K562 (cell line): ENCODE data around the gene CD46. TPM values are rescaled to one million over a fixed set of nuclear protein-coding genes. Genes with fewer than 3 reads are reported as not detected.

Experiments
- ATAC-seq: fragments of 200-7000 bp; cut with Tn5 transposase; 3 replicates; pipeline ENCODE4 v1.9.1; 2020; ENCODE audit warnings: moderate library complexity
- BruUV-seq: library from RNA; stranded (reverse); fragments of 400-500 nt; replicated peaks from 2 replicates; lab custom pipeline; 2021; lab: Mats Ljungman, UMichigan
- CTCF ChIA-PET: fragments of 300-600 bp; formaldehyde crosslinking; extraction: SDS; loops from one replicate; lab custom pipeline; 2021; ENCODE audit warnings: low intra/inter-chr PET ratio; lab: Yijun Ruan, JAX
- POLR2A ChIA-PET: fragments of 300-600, 350-650 bp; sonication (Branson Sonifier 250); formaldehyde crosslinking; extraction: SDS; loops from one replicate; lab custom pipeline; 2021; ENCODE audit warnings: antibody characterized with exemption, inconsistent platforms; lab: Yijun Ruan, JAX
- DNase-seq, 4 experiments: peaks; one replicate each; pipeline versions ENCODE4 v3.0.0 to v3.0.0-alpha.2; 2011 to 2018; ENCODE audit warnings: low spot score in 3 of 4, mixed read lengths in 3 of 4; ENCODE audit errors: extremely low read depth in 1 of 4
- FAIRE-seq: peaks from 2 replicates; lab custom pipeline; 2011; peaks lifted over from hg19 to GRCh38; lab: Jason Lieb, UNC
- H2AFZ ChIP-seq: 2 replicates; pipeline ENCODE4 v1.6.0; 2011; ENCODE audit warnings: low read depth, low read length, control low read depth, inconsistent platforms
- H3K27ac ChIP-seq: fragments of 200-600 bp; 3 replicates; pipeline ENCODE4 v1.8.0; 2011; ENCODE audit warnings: low read depth, mild to moderate bottlenecking, control low read depth, inconsistent platforms, low read length, moderate library complexity, mixed read lengths; ENCODE audit errors: extremely low read depth
- H3K27me3 ChIP-seq, 2 experiments: fragments of 300-600 bp in 1 of 2; 2 replicates in 1 of 2; 3 replicates in 1 of 2; pipeline versions ENCODE4 v1.6.0 to v1.8.0; 2011; ENCODE audit warnings: inconsistent platforms in 2 of 2, low read length in 2 of 2, mild to moderate bottlenecking in 1 of 2, mixed read lengths in 1 of 2, moderate library complexity in 1 of 2; ENCODE audit not compliant: control insufficient read depth in 2 of 2, insufficient read depth in 2 of 2
- H3K36me3 ChIP-seq: fragments of 300-600 bp; 3 replicates; pipeline ENCODE4 v1.8.0; 2011; ENCODE audit warnings: mild to moderate bottlenecking, low read length, inconsistent platforms; ENCODE audit not compliant: control insufficient read depth, insufficient read depth
- H3K4me1 ChIP-seq, 2 experiments: fragments of 200-600 bp in 1 of 2; replicated peaks in 1 of 2; 2 replicates in 1 of 2; 3 replicates in 1 of 2; pipeline versions ENCODE4 v1.5.1 to v1.8.0; 2011; ENCODE audit warnings: inconsistent platforms in 2 of 2, low read length in 2 of 2, mild to moderate bottlenecking in 1 of 2, mixed read lengths in 1 of 2, moderate library complexity in 1 of 2; ENCODE audit not compliant: control insufficient read depth in 2 of 2, insufficient read depth in 2 of 2
- H3K4me2 ChIP-seq: 2 replicates; pipeline ENCODE4 v1.6.1; 2011; ENCODE audit warnings: low read length, control low read depth, inconsistent platforms, mixed read lengths; ENCODE audit not compliant: insufficient read depth
- H3K4me3 ChIP-seq: fragments of 200-600 bp; sonication (generic), shearing (Covaris generic); 2 replicates; pipeline ENCODE4 v1.5.1; 2016; ENCODE audit warnings: control low read depth, inconsistent platforms
- H3K79me2 ChIP-seq: fragments of 200-600 bp; 3 replicates; pipeline ENCODE4 v1.8.0; 2011; ENCODE audit warnings: low read length, inconsistent platforms; ENCODE audit not compliant: control insufficient read depth, insufficient read depth
- H3K9ac ChIP-seq, 2 experiments: 2 replicates each; pipeline versions ENCODE4 v1.6.0 to v1.6.1; 2011; ENCODE audit warnings: low read depth in 2 of 2, low read length in 2 of 2, control low read depth in 1 of 2, inconsistent platforms in 1 of 2, mild to moderate bottlenecking in 1 of 2, mixed read lengths in 1 of 2; ENCODE audit not compliant: insufficient read depth in 1 of 2
- H3K9me1 ChIP-seq: one replicate; pipeline ENCODE4 v1.6.0; 2011; ENCODE audit warnings: inconsistent platforms, mild to moderate bottlenecking, low read length, moderate library complexity; ENCODE audit not compliant: control insufficient read depth, insufficient read depth
- H3K9me3 ChIP-seq: replicated peaks from 2 replicates; pipeline ENCODE4 v1.5.1; 2011; ENCODE audit warnings: low read depth, low read length, inconsistent platforms; ENCODE audit not compliant: control insufficient read depth, insufficient read depth
- H4K20me1 ChIP-seq: replicated peaks from 2 replicates; pipeline ENCODE4 v1.6.1; 2011; ENCODE audit warnings: low read length, inconsistent platforms, mixed read lengths; ENCODE audit not compliant: control insufficient read depth, insufficient read depth
- DIDO1 ChIP-seq: fragments of 450-650 bp; IDR thresholded peaks from 2 replicates; pipeline ENCODE4 v1.6.1; 2016; ENCODE audit warnings: low read depth, missing biosample characterization, missing genetic modification characterization
- KDM1A ChIP-seq, 2 experiments: fragments of 450-650 bp; IDR thresholded peaks; 2 replicates each; pipeline ENCODE4 v1.6.1; 2016; ENCODE audit warnings: mild to moderate bottlenecking in 2 of 2
- MCM3 ChIP-seq: fragments of 450-650 bp; IDR thresholded peaks from 2 replicates; pipeline ENCODE4 v1.6.1; 2016
- RNF2 ChIP-seq: sonication (generic); IDR thresholded peaks from 2 replicates; pipeline ENCODE4 v1.6.1; 2016
- ZBTB1 ChIP-seq: sonication (generic); formaldehyde crosslinking; IDR thresholded peaks from 2 replicates; pipeline ENCODE4 v1.8.1; 2023; ENCODE audit warnings: missing genetic modification reagents, low read depth, mild to moderate bottlenecking, borderline replicate concordance
- WGBS: fragments of 100-300 bp; shearing (Covaris generic); methylation state at CpG from one replicate; pipeline ENCODE4 v1.1.6; 2016; ENCODE audit warnings: low coverage, mixed read lengths; ENCODE audit not compliant: insufficient coverage; ENCODE audit errors: missing lambda C conversion rate; 5-methylcytosine and 5-hydroxymethylcytosine counted together
- in situ Hi-C: fragments of 300-500 bp; cut with MboI; formaldehyde crosslinking; loops from 4 replicates; pipeline ENCODE4 v1.15.0; 2018; ENCODE audit warnings: inconsistent platforms, mixed read lengths
- intact Hi-C: fragments of 100-400 bp; cut with micrococcal nuclease; formaldehyde crosslinking; loops from 2 replicates; pipeline ENCODE4 v1.14.2; 2022
- polyA plus RNA-seq, 8 experiments: library from polyadenylated mRNA; depleted of rRNA in 4 of 8; stranded (reverse) in 5 of 8; unstranded in 3 of 8; fragments of >200 nt; fragmentation: Nextera tagmentation in 2 of 8; fragmentation: Illumina TruSeq in 1 of 8; extraction: Ambion mirVana in 2 of 8; extraction: Trizol in 1 of 8; gene quantifications; 2 replicates each; pipeline versions ENCODE4 v1.2.1 to v1.2.3, GENCODE V29; 2011 to 2014; ENCODE audit warnings: inconsistent platforms in 1 of 8, missing spikeins in 1 of 8
- total RNA-seq, 7 experiments: library from RNA; depleted of rRNA in 6 of 7; stranded (reverse); fragments of >200 nt in 6 of 7; fragmentation: Illumina TruSeq in 2 of 7; extraction: Trizol in 2 of 7; gene quantifications; 2 replicates each; pipeline versions ENCODE4 v1.2.1 to v1.2.3, GENCODE V29; 2011 to 2021; ENCODE audit warnings: low replicate concordance in 1 of 7
- TF ChIP-seq, protein P1 (sequence below): fragments of 250-450 bp; sonication (Bioruptor Pico); IDR thresholded peaks from 2 replicates; pipeline ENCODE4 v1.8.0; 2021; ENCODE audit warnings: borderline replicate concordance, mild to moderate bottlenecking, moderate library complexity; ENCODE audit not compliant: poor library complexity, severe bottlenecking
- TF ChIP-seq, protein P2 (sequence below): sonication (generic); formaldehyde crosslinking; IDR thresholded peaks from 2 replicates; pipeline ENCODE4 v1.8.0; 2022; ENCODE audit warnings: missing genetic modification reagents, mild to moderate bottlenecking, borderline replicate concordance
- TF ChIP-seq, protein P3 (sequence below), 2 experiments: fragments of 450-650 bp; conservative IDR thresholded peaks; 2 replicates each; pipeline ENCODE4 v1.6.1; 2017; ENCODE audit warnings: mild to moderate bottlenecking in 2 of 2, moderate library complexity in 2 of 2
- TF ChIP-seq, protein P4 (sequence below): sonication (generic); formaldehyde crosslinking; IDR thresholded peaks from 2 replicates; pipeline ENCODE4 v1.8.1; 2023; ENCODE audit warnings: mild to moderate bottlenecking, missing genetic modification reagents, moderate library complexity
- TF ChIP-seq, protein P5 (sequence below): fragments of 250-450 bp; sonication (Bioruptor Pico); IDR thresholded peaks from 2 replicates; pipeline ENCODE4 v1.8.0; 2022; ENCODE audit warnings: inconsistent platforms
- TF ChIP-seq, protein P6 (sequence below): fragments of 200-800 bp; sonication (Bioruptor generic); IDR thresholded peaks from 2 replicates; pipeline ENCODE4 v1.6.1; 2017; ENCODE audit warnings: missing genetic modification characterization, missing compliant biosample characterization

The CD46 gene
- total and polyA plus RNA-seq, 9 of the 15 experiments (the other 6 are each of a cell fraction or from before 2014, with no cell fraction given) = 87.9 to 374 (median 156) TPM

DNA sequence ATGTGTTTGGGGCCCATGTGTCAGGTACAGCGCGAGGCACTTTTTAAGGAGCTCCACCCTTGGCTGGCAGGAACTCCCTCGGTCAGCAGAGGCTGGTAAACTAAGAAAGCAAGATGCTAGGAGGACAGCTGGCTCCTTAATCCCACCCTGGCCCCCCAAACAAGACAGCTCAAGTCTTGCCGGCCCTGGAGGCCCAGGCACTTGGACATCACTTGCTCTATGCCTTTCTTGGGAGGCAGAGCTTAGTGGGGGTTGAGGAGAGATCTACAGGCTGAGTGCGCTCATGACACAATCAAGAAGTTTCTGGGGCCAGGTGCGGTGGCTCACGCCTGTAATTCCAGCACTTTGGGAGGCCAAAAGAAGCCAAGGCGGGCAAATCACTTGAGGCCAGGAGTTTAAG is 80.9 kb downstream of the CD46 start:
- no peak overlapping the region for H3K4me3 ChIP-seq

More for the DNA sequence above, 80.9 kb downstream of the CD46 start:
- Histone ChIP-seq H3K4me2 (no peak overlapping the region), H3K4me1 (peaks cover 21 to 48% of the 10 kb centered on the region in 2 experiments), H3K9me1 (no peaks in the 10 kb centered on the region), H3K36me3 (no peaks in the 10 kb centered on the region), H4K20me1 (no peaks in the 10 kb centered on the region), H2AFZ (no peak overlapping the region), H3K9ac (no peak overlapping the region), H3K27me3 (no peaks in the 10 kb centered on the region), H3K79me2 (no peaks in the 10 kb centered on the region), H3K27ac (no peak overlapping the region), H3K9me3 (no peaks in the 10 kb centered on the region)
- FAIRE-seq (no peak), DNase-seq (no peak), ATAC-seq (no peak)
- 96% methylated on average over 8 of the region's 8 CpGs for WGBS
- no TSS peak for BruUV-seq
- in situ Hi-C loops (no loop called here), intact Hi-C loops (no loop called here)
- CTCF ChIA-PET = no interaction called here
- TF ChIP-seq, protein P1, sequence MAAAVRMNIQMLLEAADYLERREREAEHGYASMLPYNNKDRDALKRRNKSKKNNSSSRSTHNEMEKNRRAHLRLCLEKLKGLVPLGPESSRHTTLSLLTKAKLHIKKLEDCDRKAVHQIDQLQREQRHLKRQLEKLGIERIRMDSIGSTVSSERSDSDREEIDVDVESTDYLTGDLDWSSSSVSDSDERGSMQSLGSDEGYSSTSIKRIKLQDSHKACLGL (CRISPR knock-in tag) = no peak
- TF ChIP-seq KDM1A (IDR thresholded peaks at IDR 0.05) (no peak), MCM3 (no peak), RNF2 (no peak), DIDO1 (tag) (no peak), ZBTB1 (CRISPR knock-in tag) (no peak)
- TF ChIP-seq, protein P2, sequence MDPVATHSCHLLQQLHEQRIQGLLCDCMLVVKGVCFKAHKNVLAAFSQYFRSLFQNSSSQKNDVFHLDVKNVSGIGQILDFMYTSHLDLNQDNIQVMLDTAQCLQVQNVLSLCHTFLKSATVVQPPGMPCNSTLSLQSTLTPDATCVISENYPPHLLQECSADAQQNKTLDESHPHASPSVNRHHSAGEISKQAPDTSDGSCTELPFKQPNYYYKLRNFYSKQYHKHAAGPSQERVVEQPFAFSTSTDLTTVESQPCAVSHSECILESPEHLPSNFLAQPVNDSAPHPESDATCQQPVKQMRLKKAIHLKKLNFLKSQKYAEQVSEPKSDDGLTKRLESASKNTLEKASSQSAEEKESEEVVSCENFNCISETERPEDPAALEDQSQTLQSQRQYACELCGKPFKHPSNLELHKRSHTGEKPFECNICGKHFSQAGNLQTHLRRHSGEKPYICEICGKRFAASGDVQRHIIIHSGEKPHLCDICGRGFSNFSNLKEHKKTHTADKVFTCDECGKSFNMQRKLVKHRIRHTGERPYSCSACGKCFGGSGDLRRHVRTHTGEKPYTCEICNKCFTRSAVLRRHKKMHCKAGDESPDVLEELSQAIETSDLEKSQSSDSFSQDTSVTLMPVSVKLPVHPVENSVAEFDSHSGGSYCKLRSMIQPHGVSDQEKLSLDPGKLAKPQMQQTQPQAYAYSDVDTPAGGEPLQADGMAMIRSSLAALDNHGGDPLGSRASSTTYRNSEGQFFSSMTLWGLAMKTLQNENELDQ (CRISPR knock-in tag) = no peak
- TF ChIP-seq, protein P3, sequence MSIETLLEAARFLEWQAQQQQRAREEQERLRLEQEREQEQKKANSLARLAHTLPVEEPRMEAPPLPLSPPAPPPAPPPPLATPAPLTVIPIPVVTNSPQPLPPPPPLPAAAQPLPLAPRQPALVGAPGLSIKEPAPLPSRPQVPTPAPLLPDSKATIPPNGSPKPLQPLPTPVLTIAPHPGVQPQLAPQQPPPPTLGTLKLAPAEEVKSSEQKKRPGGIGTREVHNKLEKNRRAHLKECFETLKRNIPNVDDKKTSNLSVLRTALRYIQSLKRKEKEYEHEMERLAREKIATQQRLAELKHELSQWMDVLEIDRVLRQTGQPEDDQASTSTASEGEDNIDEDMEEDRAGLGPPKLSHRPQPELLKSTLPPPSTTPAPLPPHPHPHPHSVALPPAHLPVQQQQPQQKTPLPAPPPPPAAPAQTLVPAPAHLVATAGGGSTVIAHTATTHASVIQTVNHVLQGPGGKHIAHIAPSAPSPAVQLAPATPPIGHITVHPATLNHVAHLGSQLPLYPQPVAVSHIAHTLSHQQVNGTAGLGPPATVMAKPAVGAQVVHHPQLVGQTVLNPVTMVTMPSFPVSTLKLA (conservative IDR thresholded peaks at IDR 0.05) = no peak
- TF ChIP-seq, protein P4, sequence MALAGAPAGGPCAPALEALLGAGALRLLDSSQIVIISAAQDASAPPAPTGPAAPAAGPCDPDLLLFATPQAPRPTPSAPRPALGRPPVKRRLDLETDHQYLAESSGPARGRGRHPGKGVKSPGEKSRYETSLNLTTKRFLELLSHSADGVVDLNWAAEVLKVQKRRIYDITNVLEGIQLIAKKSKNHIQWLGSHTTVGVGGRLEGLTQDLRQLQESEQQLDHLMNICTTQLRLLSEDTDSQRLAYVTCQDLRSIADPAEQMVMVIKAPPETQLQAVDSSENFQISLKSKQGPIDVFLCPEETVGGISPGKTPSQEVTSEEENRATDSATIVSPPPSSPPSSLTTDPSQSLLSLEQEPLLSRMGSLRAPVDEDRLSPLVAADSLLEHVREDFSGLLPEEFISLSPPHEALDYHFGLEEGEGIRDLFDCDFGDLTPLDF = no peak
- TF ChIP-seq, protein P5, sequence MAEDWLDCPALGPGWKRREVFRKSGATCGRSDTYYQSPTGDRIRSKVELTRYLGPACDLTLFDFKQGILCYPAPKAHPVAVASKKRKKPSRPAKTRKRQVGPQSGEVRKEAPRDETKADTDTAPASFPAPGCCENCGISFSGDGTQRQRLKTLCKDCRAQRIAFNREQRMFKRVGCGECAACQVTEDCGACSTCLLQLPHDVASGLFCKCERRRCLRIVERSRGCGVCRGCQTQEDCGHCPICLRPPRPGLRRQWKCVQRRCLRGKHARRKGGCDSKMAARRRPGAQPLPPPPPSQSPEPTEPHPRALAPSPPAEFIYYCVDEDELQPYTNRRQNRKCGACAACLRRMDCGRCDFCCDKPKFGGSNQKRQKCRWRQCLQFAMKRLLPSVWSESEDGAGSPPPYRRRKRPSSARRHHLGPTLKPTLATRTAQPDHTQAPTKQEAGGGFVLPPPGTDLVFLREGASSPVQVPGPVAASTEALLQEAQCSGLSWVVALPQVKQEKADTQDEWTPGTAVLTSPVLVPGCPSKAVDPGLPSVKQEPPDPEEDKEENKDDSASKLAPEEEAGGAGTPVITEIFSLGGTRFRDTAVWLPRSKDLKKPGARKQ = no peak
- TF ChIP-seq, protein P6, sequence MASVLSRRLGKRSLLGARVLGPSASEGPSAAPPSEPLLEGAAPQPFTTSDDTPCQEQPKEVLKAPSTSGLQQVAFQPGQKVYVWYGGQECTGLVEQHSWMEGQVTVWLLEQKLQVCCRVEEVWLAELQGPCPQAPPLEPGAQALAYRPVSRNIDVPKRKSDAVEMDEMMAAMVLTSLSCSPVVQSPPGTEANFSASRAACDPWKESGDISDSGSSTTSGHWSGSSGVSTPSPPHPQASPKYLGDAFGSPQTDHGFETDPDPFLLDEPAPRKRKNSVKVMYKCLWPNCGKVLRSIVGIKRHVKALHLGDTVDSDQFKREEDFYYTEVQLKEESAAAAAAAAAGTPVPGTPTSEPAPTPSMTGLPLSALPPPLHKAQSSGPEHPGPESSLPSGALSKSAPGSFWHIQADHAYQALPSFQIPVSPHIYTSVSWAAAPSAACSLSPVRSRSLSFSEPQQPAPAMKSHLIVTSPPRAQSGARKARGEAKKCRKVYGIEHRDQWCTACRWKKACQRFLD = no peak
- POLR2A ChIA-PET = interaction anchor here (0.6 to 2.5 kb wide), 5 partner anchors 10 to 223 kb away, joined by 3 to 12 read pairs (median 4); no protein-coding TSS in a partner anchor
